Measurements from ENCODE around the gene MRPL19.

GRCh38 chr2:75720525-75720924 is 73.9 kb downstream of the MRPL19 start:
- TF ChIP-seq POLR2A (IDR thresholded peaks at IDR 0.05; ENCODE audit: extremely low read depth, insufficient read length) (no peak), CTCF (IDR thresholded peaks at IDR 0.05; ENCODE audit: low read depth, low read length) (no peak)

Measured in NB4 (cell line).